GM19025 (cell line): ENCODE data around the gene MIS18BP1.
"Not testable (repeated sequence)": the region's sequence is repeated elsewhere in the genome, so short reads cannot be mapped to it uniquely, and the experiment has no call there.

Experiments
- ATAC-seq: cut with Tn5 transposase; IDR thresholded peaks from one replicate; pipeline ENCODE4 v1.9.1; 2021; ENCODE audit warnings: mild to moderate bottlenecking, low read depth, moderate library complexity; ENCODE audit not compliant: unreplicated experiment

The MIS18BP1 gene

DNA sequence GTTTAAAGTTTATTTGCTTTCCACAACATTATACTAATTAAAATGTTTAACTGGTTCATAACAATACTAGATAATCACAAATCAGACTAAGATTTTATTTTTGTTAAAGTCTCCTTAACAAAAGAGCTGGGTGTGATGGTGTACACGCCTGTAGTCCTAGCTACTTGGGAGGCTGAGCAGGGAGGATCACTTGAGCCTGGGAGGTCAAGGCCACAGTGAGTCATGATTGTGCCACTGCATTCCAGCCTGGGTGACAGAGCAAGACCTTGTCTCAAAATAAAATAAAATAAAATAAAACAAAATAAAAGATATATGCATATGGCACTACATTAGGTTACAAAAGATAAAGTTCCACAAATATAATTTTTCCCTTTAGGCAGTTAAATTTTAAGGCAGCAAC is 5.6 kb downstream of the MIS18BP1 start:
- no peak for ATAC-seq

DNA sequence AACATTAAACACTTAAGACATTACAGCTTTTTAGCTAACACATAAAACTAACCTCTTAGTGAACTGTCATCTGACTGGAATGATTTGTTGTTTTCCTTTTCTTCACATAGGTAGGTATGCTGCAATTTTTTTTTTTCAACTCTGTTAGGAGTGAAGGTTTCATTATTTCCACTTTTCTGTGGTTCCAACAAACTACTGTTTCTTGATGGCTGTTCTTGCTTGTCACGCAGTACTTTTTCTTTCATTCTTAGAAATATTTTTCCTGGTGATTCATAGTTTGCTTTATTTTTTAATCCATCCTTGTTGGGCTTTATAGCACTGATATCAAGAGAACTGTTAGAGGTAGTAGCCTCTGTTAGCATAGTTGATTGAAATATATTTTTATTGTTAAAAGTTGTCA is 6.3 kb downstream of the MIS18BP1 start:
- no peak for ATAC-seq

DNA sequence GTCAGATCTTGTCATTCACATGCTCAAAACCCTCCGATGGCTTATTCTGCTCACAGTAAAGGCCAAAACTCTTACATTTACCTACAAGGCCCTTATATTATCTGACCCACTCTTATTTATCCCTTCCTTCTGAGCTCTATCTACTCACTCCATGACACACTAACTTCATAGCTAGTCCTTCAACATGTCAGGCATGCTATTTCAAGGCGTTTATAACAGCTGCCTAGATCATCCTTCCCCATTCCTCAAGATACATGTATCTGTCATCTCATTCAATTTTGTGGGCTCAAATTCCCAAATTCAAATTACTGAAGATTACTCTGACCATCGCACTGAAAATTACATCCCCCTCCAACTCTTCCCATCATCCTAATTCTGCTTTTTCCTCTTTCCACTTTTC is 6.9 kb downstream of the MIS18BP1 start:
- ATAC-seq: no peak

DNA sequence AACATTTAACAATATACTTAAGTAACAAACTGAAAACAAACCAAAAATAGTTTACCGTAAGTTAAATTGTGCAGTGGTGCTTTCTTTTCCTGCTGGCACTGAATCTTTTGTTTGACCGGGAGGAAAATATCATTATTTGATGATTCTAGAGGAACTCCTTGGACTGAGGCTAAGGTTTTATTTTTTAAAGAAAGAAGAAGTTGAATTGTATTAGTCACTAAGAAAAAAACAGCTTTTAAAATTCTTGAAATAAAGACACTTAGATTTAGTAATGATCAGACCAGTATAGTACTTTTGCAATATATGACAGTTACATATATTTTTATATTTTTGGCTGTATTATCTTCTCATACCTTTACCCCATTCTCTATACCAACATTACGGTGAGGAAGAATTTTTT is 10.3 kb downstream of the MIS18BP1 start:
- ATAC-seq: no peak

DNA sequence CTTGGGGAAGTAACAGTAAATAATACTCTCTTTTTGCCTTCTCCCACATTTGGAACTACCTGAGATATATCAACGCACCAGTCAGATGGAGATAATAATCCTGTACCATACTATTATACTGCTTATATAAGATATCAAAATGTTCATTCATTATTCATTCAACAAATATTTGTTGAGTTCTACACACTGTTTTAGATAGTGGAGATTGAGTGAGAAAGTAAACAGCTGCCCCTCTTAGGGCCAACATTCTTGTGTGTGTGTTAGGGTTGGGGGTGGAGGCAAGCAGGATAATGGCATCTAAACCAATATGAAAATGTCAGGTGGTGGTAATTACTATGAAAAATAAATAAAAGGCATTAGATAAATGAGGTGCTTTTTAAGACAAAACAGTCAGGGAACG is 14.0 kb downstream of the MIS18BP1 start:
- no peak for ATAC-seq

DNA sequence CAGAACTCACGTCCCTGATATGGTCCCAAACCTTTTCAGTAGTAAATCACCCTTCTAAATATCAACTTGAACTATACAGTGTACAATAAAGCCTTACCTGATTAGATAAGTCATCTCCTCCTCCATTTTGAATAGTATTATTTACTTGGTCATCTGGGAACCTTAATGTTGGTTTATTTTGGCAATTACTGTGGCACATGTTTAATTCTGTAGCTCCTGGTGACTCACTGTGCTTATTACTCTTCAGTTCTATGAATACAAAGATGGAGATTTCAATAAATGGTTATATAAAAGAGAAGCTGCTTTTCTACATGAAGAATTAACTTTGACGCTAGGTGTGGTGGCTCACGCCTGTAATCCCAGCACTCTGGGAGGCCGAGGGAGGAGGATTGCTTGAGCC is 25.4 kb downstream of the MIS18BP1 start:
- ATAC-seq: no peak

DNA sequence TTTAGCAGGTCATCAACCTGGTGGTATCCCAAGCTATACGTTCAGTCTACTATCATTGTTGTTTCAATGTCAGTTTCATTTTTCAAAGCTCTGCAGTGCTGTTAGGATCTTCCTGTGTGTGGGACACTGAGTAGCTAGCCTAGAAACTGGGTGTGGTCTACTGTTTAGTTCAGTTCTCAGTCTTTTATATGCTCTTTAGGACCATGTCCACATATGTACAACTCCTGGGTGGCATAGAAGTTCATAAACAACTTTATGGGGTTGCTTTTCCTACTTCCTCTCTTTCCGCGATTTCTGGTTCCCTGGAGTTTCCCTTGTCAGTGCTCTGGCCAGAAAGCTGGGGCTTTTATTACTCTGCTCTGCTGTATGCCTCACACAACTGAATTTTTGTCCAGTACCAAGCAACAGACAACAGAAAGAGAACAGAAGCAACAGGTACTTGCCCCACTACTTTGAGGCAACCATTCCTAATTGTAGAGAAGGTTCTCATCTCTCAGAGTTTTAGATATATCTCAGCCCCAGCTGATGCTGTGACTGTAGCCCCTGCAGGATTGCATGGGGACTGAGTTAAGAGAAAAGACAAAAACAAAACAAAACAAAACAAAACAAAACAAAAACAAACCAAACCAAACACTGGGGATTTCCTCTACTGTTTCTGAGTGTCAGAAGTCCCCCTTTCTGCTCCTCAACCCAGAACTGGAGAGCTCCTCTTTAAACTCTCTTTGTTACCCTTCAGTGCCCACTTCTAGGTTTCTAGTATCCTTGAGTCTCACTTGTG is 30.3 kb downstream of the MIS18BP1 start:
- ATAC-seq: peak; percentile 57

DNA sequence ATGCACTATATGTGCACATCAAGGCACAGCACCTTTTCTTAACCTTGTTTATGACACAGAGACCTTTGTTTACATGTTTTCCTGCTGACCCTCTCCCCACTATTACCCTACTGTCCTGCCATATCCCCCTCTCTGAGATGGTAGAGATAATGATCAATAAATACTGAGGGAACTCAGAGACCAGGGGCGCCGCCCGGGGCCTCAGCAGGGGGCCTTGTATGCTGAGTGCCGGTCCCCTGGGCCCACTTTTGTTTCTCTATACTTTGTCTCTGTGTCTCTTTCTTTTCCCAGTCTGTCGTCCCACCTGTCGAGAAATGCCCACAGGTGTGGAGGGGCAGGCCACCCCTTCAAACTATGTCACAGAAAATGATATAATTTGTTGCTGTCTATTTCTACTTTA is 38.7 kb downstream of the MIS18BP1 start:
- ATAC-seq: not testable (repeated sequence)

DNA sequence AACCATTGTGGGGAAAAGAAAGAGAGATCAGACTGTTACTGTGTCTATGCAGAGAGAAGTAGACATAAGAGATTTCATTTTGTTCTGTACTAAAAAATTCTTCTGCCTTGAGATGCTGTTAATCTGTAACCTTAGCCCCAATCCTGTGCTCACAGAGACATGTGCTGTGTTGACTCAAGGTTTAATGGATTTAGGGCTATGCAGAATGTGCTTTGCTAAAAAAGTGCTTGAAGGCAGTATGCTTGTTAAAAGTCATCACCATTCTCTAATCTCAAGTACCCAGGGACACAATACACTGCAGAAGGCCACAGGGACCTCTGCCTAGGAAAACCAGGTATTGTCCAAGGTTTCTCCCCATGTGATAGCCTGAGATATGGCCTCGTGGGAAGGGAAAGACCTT is 39.3 kb downstream of the MIS18BP1 start:
- not testable (repeated sequence) for ATAC-seq

DNA sequence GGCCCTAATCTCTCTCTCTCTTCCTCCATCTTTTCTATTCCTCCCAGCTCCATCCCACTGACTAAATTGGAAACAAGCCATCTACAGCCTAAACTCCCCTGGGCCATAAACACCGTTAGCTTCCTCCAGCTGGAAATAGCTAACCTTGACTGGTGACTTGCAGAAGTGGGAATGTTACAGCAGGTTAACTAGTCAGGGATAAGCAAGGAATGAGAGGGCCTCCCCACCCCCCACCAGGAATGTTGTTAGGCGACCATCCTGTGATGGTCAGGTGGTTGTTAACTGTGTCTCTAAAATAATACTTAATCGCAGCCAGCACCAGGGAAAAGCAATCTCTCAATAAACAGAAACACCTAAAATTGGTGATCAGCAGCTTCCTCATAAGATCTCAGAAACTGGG is 40.8 kb downstream of the MIS18BP1 start:
- no peak for ATAC-seq

DNA sequence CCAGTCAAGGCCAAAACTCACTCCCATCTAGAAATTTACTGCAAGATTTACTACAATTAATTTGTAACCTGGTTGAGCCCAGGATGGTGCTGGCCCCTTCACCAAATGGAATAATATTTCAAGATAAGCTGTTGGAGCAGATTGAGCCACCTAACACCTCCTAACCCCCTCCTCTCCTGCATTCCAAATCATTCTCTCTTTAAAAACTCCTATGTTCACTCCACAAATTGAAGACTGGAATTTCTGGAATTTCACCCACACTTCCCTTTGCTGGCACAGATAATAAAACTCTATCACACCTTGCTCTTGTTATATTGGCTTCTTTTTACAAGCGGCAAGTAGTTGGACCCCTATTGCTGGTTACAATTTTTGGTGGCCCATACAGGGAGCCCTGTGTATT is 41.7 kb downstream of the MIS18BP1 start:
- ATAC-seq: no peak

DNA sequence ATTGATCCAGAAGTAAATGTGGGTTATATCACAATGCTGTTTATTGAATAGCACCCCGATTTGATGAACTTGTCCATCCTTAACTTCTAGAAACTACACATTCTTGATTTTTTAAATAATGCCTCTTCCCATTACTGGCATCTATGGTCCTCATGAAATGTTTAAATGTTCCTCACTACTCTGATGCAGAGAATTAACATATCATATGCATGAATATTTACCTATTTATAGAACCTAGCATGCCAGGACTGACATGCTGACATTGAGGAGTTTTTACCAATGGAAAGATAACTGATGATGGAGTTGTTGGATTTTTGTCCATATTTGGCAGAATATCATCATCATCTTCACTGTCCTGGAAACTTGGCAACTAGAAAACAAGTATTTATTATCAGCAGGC is 42.8 kb downstream of the MIS18BP1 start:
- no peak for ATAC-seq

DNA sequence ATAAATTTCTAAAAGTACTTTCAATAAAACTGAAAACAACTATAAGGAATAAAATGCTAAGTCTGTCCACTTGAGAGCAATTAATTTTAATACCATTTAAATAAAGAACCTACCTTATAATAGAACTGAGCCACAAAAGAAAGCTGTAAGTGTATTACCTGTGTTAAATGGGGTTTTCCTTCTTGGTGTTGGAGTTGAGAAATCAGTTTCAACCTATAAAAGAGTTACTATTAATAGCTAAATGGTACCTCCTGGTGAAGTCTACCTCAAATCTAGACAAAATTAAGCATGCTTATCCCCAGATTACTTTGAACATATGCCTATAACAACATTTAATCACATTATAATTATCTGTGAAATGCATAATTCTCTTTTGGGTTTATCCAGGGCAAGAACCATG is 48.8 kb downstream of the MIS18BP1 start:
- no peak for ATAC-seq

DNA sequence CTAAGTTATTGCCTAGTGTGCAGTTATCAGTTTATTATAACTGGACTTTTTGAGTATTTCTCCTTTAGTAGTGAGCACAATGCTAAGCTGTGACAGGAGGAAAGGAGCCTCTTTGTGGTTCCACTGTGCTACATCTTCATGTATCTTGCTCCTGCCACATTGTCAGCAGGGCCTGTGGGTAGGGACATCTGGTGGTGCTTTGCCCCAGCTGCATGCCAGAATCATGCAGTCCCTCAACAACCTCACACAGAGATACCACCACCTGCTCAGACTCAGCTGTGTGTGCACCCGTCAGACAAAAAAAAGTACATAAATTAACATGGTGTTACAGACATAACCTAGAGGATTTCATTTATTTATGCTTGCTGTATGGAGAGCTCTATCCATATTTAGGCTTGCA is 51.1 kb downstream of the MIS18BP1 start:
- peak; percentile 76 for ATAC-seq

DNA sequence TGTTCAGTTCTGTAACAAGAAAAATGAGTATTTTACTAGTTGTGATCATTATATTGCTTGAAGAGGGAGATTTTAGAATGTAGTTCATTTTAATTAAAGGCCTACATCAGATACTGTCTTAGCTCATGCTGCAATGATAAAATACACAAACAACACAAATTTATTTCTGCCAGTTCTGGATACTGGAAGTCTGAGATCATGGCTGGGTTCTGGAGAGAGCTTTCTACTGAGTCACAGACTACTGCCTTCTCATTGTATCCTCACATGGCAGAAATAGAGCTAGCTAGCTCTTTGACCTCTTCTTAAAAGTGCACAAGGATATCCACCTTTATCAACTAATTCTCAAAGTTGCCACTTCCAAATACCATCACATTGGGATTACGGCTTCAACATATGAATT is 53.8 kb downstream of the MIS18BP1 start:
- no peak for ATAC-seq

DNA sequence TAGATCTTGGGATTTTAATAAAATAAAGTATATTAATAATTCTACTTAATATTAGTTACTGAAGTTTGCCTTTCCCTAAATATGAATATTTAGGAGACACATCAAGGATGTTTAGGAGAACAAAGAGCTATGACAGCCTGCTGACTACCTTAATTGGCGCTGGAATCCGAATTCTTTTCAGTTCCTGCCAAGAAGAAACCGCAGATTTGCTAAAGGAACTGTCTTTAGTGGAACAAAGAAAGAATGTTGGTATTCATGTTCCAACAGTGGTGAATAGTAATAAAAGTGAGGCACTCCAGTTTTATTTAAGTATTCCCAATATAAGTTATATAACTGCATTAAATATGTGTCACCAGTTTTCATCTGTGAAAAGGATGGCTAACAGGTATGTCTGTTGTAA is 54.5 kb downstream of the MIS18BP1 start:
- ATAC-seq: no peak

DNA sequence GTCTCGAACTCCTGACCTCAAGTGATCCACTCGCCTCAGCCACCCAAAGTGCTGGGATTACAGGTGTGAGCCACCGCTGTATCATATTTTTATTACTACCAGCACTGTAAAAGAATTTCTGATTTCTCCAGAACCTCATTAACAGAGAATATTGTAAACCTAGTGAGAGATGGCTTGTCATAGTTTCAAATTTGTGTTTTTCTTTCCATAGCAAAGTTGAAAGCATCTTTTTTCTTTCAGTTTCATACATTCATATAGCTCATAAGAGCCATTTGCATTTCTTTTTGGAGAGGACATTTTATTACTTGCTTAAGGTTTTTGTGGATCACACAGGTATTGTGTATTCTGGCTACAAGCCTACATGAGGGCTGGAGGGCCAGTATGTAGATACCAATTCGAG is 58.0 kb downstream of the MIS18BP1 start:
- ATAC-seq: no peak

DNA sequence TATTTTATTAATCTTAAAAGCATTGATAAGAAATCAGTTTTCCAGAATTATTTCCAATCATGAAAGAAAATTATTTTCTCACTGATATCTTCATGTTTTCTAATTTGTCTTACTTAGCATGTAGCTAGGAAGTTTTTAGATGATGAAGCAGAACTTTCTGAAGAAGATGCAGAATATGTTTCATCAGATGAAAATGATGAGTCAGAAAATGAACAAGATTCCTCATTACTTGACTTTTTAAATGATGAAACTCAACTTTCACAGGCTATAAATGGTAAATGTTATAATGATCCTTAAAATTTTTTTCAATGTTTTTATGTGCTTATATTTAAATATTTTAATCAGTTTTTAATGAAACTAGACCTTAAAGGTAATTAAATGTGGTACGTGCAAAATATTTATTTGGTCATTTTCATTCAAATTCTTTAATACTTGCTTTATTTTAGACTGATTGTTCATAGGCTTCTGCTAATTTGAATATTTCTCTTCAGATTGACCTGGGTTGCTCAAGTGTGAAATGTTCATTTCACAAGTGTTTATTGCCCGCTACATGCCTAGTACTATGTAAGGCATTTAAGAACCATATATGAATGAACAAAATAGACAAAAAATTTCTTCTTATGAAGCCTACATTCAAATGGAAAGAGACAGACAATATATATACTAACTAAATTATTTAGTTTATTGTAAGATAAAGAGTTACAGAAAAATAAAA is 67.7 kb downstream of the MIS18BP1 start:
- ATAC-seq: no peak

DNA sequence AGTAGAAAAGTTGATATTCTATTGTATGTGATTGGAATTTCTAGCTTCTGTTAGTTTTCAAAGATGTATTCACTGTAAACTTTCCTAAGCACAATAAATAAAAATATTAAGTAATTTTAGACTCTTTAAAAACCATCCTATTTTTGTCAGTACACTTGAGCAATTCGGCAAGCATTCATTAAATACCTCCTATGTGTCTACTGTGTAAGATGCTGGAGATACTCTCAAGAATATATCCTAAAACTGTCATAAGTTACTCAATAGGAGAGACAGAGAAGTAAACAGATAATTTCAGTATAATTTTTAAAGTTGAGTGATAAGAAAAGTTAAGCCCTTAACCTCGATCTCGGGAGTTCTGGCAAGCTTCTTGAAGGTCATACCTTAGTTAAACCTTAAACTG is 71.2 kb downstream of the MIS18BP1 start:
- no peak for ATAC-seq

DNA sequence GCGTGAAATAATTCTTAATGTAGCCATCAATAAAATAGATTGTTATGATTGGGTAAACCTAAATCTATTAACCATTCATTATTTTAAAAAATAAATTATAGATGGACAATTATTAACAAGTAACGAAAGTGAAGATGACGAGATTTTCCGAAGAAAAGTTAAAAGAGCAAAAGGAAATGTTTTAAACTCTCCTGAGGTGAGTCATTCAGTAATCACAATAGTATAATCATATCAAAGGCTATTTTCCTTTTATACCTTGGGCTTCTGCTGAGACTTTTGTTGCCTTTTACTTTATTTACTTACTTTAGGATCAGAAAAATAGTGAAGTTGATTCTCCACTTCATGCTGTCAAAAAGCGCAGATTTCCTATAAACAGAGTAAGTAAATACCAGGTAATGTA is 71.7 kb downstream of the MIS18BP1 start:
- ATAC-seq: no peak

DNA sequence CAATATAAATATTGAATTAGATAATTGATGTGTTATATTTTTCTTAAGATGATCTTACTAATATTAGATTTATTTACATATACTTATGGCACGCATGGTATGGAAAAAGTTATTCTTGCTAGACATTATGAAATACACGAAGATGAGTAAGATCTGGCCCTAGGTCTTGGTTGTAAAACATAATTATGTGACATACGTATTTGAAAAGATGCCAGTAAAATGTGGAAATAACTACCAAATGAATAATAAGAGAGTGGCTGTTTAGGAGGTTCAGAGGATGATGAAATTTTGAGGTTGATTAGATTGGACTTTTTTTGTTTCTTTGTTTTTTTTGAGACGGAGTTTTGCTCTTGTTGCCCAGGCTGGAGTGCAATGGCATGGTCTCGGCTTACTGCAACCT is 75.9 kb downstream of the MIS18BP1 start:
- no peak for ATAC-seq

DNA sequence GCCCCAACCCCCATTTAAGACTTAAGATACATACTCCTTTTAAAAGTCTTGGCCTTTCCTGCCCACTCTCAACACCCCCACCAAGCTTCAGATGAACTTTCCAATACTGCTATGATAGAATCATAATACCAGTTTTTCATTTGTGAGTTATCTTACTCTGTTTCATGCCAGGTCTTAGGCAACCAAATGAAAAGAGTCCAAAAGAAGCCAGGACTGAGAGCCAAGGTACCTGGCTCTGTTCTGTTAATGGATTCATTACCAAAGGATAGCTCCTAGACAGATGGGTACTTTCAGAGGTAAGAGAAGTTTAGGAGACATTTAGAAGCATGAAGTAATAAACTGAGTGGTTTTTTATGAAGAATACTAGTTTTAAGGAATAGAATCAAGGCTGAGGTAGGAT is 83.1 kb downstream of the MIS18BP1 start:
- ATAC-seq: no peak
